Stimulated activated CD4-positive, alpha-beta T cell treated with anti-CD3 and anti-CD28 coated beads, Interleukin-4, amount 100 ng/mL, for 1 hour (primary cell): ENCODE measurements around the gene UBE2V1.
"Not testable (repeated sequence)": the region's sequence is repeated elsewhere in the genome, so short reads cannot be mapped to it uniquely, and the experiment has no call there.

Source experiments
- DNase-seq: peaks from one replicate; pipeline ENCODE4 v3.0.0-alpha.2; 2020

UBE2V1 gene

DNA sequence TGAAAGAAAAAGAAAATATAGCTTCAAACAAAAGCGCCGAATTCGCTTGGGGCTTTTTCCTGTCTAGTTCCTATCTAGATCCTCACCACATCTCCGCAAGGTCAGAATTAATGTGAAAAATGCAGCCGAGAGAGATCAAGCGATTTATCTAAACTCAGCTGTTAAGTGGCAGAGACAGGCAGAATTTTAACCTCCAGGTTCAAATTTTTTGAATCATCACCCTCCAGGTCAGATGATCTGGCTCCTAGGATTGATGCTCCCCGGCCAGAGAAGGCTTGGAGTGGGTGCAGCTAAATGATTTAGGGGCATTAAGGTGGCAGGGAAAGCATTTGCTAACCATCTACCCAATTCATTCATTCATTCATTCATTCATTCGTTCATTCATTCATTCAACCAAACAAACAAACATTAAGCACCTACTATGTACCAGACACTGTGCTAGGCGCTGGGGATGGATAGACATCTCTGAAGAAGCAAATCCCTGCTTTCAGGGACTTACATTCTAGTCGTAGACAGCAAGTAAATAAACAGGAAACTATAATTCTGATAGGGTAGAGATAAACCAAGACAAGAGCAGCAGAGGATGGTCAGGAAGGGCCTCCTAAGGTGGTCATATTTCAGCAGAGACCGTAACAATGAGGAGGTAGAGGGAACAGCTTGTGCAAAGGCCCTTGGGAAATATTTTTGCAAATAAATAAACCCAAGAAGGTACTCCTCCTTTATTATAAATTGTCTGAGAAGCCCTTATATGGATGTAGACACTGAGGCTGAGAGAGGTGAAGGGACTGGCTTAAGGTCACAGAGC, 672 bp upstream of the UBE2V1 start:
- no peak for DNase-seq

DNA sequence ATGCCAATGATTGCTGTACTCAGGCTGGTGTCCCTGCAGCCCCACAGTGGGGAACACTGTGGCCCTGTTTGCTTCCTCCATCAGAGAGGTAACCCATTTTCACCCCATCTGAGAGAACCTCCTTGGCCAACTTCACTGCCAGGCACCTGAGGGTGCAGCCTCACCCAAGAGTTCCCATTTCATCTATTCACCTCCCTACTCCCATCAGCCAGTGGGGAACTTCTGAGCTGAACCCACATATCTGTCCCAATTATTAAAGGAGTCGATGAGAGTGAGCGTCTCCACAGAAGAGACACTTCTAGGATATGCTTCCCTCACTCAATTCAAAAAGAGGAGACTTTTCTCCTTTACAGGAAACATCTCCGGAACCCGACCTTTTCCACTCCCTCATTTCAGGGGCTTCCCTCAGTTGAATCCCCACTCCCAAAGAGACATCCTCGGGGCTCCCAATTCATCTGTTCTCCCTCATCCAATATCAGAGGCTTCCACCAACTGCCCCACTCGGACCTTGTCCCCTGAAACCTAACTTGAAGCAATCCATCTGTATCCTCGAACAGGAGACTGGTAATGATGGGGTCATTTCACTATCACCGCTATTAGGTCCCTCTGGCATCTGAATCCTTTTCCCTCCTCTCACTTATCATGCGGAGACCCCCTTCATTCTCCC, 988 bp downstream of the UBE2V1 start:
- DNase-seq = no peak

DNA sequence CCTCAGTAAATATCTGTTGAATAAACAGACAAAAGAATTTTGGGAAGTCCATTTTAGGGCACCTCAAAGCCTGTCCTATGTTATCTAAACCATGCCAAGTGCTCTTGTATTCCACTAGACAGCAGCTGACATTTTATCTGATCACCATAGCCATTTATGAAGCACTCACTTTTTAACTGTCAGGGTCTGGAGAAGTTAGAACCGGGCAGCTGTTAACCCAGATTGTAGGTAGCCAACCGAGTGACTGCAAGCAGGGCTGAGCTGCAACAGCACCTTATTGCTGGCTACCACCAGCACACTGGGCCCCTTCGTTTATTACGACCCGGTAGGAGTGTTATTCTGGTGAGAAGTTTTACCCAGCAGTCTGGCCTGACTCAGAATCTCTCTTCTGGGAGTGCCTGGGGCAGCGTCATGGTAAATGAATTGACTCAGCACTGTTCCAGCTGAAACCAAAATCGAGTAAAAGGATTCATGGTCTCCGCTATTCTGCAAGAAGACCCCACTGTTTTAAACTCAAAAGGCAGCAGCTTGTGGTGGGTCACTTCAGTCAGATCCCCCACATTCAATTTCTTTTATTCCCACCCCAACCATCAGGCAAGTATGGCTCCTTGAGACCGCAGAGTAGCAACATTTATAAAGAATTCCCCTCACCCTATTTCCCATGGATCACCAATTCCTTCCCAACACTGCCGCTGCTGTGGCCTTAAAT, 1.7 kb downstream of the UBE2V1 start:
- DNase-seq = peak; percentile 37

DNA sequence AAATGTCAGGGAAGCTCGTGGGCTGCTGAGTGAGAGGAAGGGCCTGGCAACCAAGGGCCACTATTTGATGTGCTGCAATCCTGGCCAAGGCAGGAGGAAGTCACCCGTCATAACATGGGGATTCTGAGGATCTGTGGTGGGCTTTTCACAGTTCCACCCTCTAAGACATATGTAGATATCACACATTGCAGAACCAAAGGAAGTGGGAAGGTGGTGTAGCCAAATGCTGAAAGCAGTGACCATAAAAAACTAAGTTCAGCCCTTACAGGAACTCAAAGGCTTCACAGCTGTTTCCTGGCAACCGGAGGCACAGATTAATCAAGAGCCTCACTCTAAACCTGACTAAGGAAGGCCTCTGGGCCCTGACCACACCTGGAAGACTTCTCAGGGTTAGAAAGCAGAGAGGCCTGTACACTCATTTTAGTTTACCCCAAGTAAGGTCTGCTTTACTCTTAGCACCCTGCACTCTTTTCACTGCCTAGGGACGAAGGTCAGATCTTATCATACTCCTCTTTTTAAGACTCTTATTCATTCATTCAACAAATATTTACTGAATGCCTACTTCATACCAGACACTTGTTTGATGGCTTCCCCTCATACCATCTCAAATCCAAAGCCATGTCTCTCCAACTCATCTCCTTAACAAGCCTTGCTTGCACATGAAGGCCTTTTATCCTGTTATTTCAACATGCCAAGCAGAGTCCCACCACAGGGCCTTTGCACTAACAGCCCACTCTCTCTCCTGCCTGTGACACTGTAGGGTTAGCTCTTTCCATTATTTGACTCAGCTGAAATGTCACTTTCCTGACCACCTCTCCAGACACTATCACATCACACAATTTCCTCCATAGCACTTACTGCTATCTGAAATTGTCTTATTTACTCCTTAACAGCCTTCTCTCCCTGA, 2.6 kb downstream of the UBE2V1 start:
- DNase-seq = no peak

DNA sequence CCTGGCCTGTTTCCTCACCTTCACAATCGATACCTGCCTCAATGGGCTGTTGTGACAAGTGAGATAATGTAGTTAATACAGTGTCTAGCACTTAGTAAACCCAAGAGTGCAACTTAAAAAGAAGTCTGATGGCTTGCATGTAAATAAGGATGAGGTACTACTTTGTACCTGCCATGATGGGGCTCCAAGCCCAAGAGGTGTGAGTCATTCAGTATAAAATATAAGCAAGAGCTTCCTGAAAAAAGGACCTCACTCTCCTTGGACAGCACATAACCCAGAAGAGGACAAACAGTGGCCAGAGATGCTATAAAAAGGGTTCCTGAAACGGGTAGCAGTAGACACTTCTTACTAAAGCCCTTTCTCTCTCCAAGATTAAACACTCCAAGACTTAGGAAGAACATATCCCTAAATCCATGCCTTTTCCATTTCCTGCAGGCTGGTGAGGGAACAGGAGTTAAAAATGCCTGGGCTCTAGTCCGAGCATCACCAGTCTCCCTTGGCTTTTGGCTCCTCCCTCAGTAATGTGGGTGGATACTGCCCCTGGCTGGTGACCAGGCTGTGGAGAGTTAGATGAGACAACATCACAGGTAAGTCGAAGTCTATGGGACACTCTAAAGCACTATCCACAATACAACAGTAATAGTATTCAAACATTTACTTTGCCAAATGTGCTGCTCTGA, 4.3 kb downstream of the UBE2V1 start:
- no peak for DNase-seq

DNA sequence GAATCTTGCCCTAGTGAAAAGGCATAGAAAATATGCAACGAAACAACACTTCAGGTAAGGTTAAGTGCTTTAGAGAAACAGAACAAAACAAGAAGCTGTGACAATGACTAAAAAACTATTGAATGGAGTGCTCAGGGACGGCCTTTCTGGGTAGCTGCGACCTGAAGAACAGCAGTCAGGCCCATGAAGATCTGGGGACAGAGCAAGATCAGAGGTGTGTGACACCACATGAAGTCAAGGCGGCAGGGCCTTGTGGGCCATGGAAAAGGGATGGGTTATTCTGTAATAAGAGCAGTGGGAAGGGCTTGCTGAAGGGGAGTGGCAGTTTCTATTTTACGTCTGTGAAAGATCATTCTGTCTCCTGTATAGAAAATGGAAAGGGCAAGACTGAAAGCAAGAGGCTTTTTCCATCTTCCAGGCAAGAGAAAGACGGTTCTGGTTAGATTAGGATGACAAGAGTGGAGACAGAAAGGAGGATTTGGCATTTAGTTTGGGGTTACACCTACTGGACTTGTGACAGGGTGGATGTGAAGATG, 5.1 kb downstream of the UBE2V1 start:
- no peak for DNase-seq

DNA sequence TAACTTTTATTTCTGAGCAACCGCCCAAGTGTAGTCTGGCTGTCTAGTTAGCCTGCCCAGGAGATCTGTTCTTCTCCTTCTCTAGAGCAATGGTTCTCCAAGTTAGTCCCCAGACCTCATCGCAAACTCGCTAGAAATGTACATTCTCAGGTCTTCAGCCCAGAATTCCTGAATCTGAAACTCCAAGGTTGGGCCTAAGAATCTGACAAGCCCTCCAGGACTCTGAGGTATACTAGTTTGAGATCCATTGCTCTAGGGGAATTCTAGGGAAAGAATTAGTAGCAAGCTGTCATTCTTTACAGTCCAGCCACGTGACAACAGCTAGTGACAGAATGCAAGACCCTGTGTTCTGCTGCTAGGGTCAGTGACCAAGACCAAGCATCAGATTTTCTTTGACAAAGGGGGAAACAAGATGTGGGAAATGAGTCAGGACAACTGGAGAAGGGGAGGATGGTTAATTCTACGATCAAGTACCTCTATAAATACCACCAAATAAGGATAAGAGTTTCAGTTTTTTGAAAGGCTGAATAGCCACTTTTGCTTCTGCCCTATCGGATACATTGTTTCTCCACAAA, 5.8 kb downstream of the UBE2V1 start:
- DNase-seq = no peak

DNA sequence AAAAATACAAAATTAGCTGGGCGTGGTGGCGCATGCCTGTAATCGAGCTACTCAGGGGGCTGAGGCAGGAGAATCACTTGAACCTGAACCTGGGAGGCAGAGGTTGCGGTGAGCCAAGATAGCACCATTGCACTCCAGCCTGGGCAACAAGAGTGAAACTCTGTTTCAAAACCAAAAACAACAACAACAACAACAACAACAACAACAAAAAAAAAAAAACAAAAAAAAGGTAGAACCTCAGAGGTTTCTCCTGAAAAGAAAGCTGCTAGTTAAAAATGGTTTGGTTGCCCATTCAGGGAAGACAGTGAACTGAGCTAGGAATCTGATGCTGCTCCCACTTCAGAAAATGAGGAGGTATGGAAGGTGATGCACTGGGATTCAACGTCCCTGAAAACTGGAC, 6.3 kb downstream of the UBE2V1 start:
- not testable (repeated sequence) for DNase-seq

DNA sequence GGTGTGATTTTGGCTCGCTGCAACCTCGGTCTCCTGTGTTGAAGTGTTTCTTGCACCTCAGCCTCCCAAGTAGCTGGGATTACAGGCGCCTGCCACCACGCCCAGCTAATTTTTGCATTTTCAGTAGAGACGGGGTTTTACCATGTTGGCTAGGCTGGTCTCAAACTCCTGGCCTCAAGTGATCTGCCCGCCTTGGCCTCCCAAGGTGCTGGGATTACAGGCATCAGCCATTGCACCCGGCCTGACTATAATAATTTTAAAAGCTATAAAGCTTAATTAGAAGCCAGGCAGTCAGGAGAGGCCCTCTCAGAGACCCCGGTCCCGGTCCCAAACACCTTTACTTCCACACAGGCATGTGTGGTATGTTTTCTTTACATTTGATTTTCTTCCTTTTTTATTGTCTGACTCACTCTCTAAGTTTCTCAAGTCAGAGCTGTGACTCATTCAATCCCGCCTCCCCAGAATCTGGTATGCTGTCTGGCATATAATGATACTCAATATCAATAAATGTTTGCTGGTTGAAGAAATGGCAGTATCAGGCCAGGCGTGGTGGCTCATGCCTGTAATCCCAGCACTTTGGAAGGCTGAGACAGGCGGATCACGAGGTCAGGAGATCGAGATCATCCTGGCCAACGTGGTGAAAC, 9.4 kb downstream of the UBE2V1 start:
- DNase-seq = peak; percentile 45

DNA sequence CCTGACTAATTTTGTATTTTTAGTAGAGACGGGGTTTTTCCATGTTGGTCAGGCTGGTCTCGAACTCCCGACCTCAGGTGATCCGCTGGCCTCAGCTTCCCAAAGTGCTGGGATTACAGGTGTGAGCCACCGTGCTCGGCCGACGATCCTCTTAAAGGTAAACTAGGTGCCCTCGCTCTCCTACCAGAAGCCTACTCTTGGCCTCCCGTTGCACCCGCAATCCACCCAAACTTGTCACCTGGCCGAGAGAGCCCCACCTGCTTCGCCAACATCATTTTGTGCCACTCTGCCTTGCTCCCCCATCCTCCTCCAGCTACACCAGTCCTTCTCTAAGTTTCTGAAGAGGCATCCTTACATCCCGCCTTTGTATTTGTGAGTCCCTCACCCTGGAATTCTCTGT, 10.4 kb downstream of the UBE2V1 start:
- not testable (repeated sequence) for DNase-seq

DNA sequence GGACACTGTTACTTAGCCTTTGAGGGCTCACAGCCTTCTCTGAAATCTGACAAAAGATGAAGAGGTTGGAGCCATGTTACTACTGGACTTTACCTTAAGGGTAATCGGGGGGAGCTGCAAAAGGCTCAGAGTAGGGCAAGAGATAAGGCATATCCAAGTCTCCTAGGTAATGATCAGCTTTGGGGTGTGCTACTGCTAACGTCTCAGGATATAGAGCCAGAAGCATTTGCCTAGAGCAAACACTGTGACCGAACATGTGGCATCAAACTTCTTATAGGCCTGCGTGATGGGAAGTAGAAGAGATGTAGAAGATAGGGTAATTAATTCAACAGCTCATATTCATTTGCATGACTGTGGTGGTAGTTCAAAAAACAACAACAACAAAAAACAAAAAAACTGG, 11.1 kb downstream of the UBE2V1 start:
- DNase-seq = no peak

DNA sequence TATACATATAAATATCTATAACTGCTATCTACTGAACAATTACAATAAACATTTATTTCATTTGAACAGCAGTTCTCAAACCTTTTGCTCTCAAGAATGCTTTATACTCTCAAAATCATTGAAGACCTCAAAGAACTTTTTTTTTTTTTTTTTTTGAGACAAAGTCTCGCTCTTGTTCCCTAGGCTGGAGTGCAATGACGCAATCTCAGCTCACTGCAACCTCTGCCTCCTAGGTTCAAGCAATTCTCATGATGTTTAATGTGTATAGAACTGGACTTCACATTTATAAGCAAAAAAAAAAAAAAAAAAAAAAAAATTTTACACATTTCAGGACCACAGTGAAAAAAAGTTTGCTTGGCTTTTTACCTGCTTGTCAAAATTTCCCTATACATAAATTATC, 11.7 kb downstream of the UBE2V1 start:
- DNase-seq = no peak

DNA sequence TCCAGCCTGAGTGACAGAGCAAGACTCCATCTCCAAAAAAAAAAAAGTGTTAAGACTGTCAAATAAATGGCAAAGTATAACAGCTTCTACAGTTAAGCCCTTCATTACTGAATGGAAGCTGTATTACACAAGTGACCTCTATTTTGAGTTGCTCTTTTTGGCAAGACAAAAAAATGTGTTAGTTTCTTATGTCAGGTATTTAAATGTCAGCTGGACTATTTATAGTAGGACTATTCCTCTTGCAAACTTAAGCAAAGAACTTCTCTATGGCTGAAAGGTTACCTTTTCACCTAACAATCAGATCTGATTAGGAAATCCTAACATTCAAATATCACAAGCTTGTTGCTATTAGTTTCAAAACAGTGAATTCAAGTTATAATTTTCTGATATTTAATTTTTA, 12.4 kb downstream of the UBE2V1 start:
- no peak for DNase-seq

DNA sequence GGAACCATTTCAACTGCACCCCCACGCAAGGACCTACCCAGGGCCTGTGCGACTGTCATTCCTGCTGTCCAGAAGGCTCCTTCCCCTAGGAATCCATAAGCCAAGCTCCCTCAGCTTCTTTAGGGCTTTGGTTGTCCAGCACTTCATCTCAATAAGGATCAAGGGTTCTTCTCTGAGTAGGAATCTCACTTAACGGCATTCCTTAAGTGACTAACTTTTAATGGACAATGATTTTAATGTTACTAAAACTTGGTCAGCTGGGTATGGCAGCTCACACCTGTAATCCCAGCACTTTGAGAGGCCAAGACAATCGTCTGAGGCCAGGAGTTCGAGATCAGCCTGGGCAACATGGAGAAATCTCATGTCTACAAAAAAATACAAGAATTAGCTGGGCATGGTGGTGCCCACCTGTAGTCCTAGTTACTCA, 13.4 kb downstream of the UBE2V1 start:
- no peak for DNase-seq

DNA sequence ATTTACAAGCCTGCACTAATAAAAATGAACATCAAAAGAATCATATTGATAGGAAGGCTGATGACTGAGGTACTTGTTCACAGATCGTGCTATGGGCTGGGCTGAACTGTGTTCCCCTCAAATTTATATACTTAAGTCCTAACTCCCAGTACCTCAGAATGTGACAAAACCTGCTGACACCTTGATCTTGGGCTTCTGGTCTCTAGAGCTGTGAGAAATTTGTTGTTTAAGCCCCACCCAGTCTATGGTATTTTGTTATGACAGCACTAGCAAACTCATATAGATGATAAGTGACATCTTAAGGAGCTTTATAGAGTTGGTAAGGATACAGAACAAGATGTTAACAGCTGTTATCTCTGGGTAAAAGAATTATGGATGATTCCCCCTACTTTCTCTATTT, 13.8 kb downstream of the UBE2V1 start:
- no peak for DNase-seq

DNA sequence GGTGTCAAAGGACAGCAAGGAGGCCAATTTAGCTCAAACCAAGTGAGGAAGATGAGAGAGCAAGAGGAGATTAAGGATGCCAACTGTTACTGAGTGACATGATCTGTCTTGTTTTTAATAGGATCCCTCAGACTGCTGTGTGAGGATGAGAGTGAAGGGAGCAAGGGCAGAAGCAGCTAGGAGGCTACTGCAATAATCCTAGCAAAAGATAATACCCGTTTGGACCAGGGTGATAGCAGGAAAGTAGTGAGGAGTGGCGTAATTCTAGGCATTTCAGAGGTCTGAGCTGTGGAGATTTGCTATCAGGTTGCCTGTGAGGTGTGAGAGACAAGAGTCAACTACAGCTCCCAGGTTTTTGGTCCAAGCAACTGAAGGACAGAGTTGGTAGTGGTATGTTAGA, 14.7 kb downstream of the UBE2V1 start:
- no peak for DNase-seq

DNA sequence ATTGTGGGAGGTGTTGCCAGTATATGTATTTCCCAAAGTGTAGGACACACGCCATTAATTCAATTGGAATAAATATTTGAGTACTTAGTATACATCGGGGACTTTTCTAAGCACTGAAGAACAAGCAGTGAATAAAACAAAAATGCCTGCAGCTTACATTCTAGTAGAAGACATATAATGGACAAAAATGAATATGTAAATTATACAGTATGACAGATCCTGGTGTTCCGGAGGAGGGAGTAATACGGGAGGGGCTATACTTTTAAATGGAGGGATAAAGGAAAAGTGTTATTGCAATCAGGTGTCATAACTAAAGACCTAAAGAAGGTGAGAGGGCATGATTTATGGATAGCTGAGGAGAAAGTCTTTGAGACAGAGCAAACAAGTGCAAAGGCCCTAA, 15.1 kb downstream of the UBE2V1 start:
- DNase-seq = no peak

DNA sequence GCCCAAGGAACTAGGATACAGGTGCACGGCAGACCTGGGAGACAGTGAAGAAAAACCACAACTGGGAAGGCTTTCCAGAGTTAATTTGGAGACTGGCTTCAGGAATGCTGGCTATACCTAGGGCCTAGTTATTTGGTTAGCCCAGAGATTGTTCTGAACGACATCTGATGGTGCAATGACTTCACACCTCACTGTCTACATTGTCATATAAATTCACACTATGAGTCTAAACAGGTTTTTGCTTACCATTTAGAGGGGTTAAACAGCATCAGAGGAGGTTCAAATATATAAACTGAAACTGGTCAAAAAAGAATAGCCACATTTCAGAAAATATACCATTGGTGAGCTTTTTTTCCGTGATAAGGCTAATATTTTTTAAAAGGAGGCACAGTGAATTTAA, 16.7 kb downstream of the UBE2V1 start:
- no peak for DNase-seq

DNA sequence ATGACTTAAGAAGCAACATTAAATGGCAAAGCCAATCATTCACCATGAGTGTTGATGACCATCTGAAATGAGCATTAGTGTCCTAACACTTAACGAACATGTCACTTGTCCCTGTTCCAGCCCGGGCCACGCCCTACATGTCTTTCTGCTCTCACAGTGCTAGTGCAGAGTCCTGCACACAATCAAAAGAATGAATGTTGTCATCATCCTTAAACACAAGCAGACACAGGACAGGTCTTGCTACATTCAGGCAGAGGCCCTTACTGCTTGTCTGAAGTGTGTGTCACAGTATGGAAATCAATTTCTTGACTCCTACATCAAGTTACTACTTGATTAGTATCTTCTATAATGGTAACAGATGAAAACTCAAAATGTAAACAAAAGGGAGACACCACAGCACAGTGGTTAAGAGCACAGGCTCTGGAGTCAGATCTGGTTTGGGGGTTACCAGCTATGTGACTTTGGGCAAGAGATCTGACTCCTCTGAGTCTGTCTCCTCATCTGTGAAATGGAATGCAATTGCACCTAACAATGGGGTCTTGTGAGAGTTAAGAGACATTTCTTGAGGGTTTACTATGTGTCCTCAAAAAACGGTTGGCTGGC, 17.4 kb downstream of the UBE2V1 start:
- no peak for DNase-seq

DNA sequence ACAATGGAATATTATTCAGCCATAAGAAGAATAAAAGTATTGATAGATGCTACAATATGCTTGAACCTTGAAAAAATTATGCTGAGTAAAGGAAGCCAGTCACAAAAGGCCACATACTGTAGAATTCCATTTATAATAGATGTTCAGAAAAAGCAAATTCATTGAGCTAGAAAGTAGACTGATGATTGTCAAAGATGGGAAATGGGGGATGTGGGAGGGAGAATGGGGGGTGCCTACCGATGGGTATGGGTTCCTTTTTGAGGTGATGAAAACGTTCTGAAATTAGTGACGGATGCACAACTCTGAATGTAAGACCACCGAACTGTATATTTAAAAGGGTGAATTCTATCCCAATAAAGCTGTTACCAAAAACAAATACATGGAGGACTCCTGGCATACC, 18.4 kb downstream of the UBE2V1 start:
- no peak for DNase-seq

DNA sequence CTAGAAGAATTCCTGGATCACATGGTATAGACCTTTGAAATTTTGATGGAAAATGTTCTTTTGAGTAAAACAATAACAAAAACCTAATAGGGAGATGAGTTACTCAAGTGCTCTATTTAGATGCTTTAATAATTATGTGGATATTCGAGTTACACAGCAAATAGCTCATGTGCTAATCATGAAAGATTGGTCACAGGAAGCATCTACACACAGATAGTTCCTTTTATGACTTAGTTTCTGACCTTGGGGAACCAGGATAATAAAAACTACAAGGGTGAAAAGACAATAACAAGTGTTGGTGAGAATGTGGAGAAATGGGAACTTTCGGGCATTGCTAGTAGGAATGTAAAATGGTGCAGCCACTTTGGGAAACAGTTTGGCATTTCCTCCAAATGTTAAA, 19.7 kb downstream of the UBE2V1 start:
- DNase-seq = no peak
